HG03442 (cell line): ENCODE data around the gene GLRA3.
"Not testable (repeated sequence)": the region's sequence is repeated elsewhere in the genome, so short reads cannot be mapped to it uniquely, and the experiment has no call there.

Source experiments
- ATAC-seq: cut with Tn5 transposase; IDR thresholded peaks from one replicate; pipeline ENCODE4 v1.9.1; 2021; ENCODE audit warnings: mild to moderate bottlenecking, moderate library complexity; ENCODE audit not compliant: unreplicated experiment

Gene GLRA3

GRCh38 chr4:174813292-174813691 is 15.8 kb downstream of the GLRA3 start:
- ATAC-seq, result no peak

- no peak for ATAC-seq
Observed at GRCh38 chr4:174810834-174811233, 18.2 kb downstream of the GLRA3 start.

DNA sequence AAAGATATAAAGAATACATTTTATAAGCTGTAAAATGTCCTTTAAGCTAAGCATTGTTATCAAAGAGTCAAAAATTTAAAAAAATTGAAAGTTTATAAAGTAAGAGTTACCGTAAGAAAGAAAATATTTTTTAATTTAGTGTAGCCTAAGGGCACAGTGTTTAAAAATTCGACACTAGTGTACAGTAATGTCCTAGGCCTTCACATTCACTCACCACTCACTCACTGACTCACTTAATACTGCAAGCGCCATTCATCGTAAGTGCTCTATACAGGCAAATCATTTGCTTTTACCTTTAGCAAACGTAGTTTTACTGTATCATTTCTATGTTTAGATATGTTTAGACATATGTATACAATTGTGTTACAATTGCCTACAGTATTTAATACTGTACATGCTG is 20.2 kb downstream of the GLRA3 start:
- ATAC-seq, result no peak

DNA sequence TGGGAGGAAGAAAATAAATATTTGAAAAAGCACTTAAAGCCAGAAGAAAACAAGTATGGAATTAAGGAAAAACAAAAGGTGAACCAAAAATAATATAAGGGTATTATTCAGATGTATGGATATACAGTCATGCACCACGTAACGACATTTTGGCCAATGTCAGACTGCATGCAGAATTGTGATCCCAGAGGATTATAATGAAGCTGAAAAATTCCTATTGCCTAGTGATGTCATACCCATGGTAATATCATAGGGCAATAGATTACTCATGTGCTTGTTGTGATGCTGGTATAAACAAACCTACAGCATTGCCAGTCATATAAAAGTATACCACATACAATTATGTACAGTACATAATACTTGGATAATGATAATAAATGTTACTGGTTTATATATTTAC is 20.9 kb downstream of the GLRA3 start:
- ATAC-seq, result no peak

GRCh38 chr4:174805746-174806145 is 23.3 kb downstream of the GLRA3 start:
- no peak for ATAC-seq

DNA sequence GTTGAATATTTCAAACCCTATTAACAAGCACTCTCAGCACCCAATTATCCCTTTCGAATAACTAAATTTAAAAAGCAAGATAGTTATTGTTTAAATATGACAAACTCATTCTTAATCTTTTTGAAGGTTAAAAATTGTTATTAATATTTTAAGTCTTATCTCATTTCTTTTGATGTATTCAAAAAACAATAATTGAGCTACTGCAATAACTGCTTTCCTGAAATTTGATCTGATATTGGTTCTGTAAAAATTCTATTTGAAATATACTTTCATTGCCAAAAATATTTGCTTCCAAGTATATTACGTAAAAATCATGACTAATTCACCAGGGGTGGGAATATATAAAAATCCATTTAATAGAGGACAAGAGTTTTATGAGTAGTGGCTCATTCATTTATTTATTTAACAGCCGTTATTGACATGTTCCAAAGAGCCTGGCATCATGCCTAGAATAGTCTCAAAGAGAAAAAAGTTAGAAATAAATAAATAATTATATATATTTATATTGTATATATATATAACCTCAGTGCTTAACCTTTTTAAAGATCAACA is 34.4 kb downstream of the GLRA3 start:
- ATAC-seq, result no peak

- ATAC-seq, result no peak
Observed at GRCh38 chr4:174789657-174790056, 39.4 kb downstream of the GLRA3 start.

- not testable (repeated sequence) for ATAC-seq
Observed at GRCh38 chr4:174778274-174778986, 50.6 kb downstream of the GLRA3 start.

- no peak for ATAC-seq
Observed at GRCh38 chr4:174775366-174775765, 53.7 kb downstream of the GLRA3 start.

- ATAC-seq, result peak; percentile 67
Observed at GRCh38 chr4:174764105-174764729, 64.8 kb downstream of the GLRA3 start.

DNA sequence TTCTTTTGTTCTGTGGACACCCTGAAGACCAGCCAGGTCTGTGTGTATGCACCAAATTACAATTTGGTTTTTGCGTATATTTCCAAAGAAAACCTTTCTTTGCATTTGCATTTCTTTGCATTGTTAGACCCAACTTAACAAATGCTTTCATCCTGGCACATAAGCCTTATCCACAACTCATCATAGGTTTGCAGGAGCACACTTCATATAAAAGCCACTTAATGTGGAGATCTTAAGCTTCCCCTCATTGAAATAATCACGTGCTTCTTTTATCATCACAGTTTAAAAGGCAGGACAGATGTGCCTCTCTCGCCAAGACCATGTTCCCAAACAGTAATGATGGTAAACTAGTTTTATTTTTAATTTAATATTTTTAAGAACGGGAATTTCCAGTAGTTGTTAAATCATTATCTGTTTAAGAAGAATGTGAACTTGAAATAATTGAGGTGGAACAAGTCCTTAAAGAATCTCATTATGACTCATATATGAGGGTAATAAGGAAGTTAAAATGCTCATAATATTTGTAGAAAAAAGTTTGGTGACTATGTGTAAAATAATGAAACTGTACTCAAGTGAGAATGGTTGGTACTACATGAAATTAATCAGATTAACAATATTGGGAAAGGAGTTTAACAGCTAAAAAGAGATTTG is 65.5 kb downstream of the GLRA3 start:
- ATAC-seq, result peak; percentile 73

DNA sequence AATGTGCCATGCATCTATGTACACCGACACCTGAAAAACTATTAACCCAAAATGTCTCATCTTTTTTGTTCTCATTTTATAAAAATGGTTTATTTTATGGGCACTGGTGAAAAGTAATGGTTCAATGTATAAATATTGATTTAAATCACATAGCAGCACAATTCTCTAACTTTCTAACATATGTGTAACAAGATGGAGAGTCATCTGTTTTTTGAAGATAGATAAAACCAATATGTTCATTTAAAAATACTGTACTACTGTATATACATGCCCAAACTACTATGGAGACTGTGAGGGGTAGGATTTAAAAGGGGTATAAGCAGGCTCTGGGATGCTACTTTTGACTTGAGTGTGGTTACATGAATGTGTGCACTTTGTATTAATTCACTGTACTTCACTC is 67.6 kb downstream of the GLRA3 start:
- no peak for ATAC-seq

DNA sequence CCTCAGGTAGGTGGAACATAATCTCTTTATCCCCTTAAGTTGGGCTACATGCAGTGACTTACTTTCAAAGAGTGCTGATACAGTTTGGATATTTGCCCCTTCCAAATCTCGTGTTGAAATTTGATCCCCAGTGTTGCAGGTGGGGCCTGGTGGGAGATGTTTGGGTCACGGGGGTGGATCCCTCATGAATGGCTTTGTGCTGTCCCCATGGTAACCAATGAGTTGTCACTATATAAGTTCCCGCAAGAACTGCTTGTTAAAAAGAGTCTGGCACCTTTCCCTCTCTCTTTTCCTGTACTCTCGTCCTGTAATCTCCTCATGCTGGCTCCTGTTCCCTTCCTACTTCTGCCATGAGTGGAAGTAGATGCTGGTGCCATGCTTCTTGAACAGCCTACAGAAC is 71.3 kb downstream of the GLRA3 start:
- ATAC-seq, result no peak

- no peak for ATAC-seq
Observed at GRCh38 chr4:174753021-174753420, 76.0 kb downstream of the GLRA3 start.

GRCh38 chr4:174752026-174752425 is 77.0 kb downstream of the GLRA3 start:
- ATAC-seq, result no peak

DNA sequence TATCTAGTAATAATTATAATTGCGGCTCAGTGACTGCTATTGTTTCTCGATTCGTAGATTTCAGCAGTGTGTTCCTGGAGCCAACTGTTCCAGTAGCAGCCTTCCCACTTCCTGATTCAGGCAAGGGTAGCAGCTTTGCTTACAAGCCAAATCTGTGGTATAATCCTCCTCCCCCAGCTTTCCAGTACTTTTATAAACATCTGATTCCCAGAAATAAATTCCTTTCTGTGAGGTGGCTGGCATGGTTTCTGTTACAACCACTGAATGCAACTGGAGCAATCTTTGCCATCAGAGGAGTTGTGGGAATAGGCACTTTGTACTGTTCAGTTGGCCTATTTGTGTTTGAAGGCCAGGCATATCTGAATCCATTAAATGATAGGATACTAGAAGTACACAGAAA is 80.0 kb downstream of the GLRA3 start:
- ATAC-seq, result no peak

- ATAC-seq, result no peak
Observed at GRCh38 chr4:174746710-174747109, 82.3 kb downstream of the GLRA3 start.

- ATAC-seq, result no peak
Observed at GRCh38 chr4:174742561-174742960, 86.5 kb downstream of the GLRA3 start.

GRCh38 chr4:174739576-174739975 is 89.5 kb downstream of the GLRA3 start:
- no peak for ATAC-seq

- ATAC-seq, result no peak
Observed at GRCh38 chr4:174734181-174734580, 94.9 kb downstream of the GLRA3 start.

DNA sequence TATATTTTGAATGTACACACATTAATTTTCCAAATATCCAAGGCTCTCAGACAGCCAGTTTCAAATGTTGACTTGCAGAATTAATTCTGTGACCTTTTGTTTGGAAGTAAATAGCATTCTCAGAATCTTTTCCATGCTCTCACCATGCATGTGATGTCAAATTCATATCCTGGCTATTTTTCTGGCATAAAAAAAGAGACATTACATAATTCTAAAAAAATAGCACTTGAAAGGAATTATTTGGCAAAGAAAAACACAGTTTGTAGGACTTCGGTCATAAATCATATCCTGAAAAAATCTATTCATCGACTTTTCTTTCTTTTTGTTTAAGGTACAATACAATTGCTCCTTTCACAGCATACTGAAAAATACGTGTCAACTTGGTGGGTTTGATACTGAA is 111.2 kb downstream of the GLRA3 start:
- ATAC-seq, result no peak
